ENCODE results near the gene PTTG2.

Gene PTTG2

GRCh38 chr4:37956941-37957340 is 3.3 kb upstream of the PTTG2 start:
- no peak for TF ChIP-seq CTCF (conservative IDR thresholded peaks at IDR 0.05; ENCODE audit: low read length)
- H3K4me3 ChIP-seq (ENCODE audit: low read length): no peak overlapping the region
- no peak for DNase-seq (ENCODE audit: low read depth)

- no peak for TF ChIP-seq CTCF (conservative IDR thresholded peaks at IDR 0.05; ENCODE audit: low read length)
- DNase-seq (ENCODE audit: low read depth): no peak
- H3K4me3 ChIP-seq (ENCODE audit: low read length): no peak overlapping the region
These were observed 1.3 kb upstream of the PTTG2 start for GRCh38 chr4:37958932-37959331.

- no peak for DNase-seq (ENCODE audit: low read depth)
These were observed 667 bp downstream of the PTTG2 start for GRCh38 chr4:37960679-37961450.

GRCh38 chr4:37964734-37965457 is 4.7 kb downstream of the PTTG2 start:
- H3K4me3 ChIP-seq (ENCODE audit: low read length): no peak overlapping the region
- DNase-seq (ENCODE audit: low read depth): no peak
- TF ChIP-seq CTCF (conservative IDR thresholded peaks at IDR 0.05; ENCODE audit: low read length): no peak

More at GRCh38 chr4:37960679-37961450, 667 bp downstream of the PTTG2 start:
- TF ChIP-seq CTCF (conservative IDR thresholded peaks at IDR 0.05; ENCODE audit: low read length): no peak
- no peak overlapping the region for H3K4me3 ChIP-seq (ENCODE audit: low read length)

GRCh38 chr4:37966044-37966443 is 5.8 kb downstream of the PTTG2 start:
- no peak overlapping the region for H3K4me3 ChIP-seq (ENCODE audit: low read length)
- no peak for DNase-seq (ENCODE audit: low read depth)
- TF ChIP-seq CTCF (conservative IDR thresholded peaks at IDR 0.05; ENCODE audit: low read length): no peak

- no peak for TF ChIP-seq CTCF (conservative IDR thresholded peaks at IDR 0.05; ENCODE audit: low read length)
- no peak overlapping the region for H3K4me3 ChIP-seq (ENCODE audit: low read length)
- DNase-seq (ENCODE audit: low read depth): peak; percentile 1
These were observed 7.5 kb downstream of the PTTG2 start for GRCh38 chr4:37967736-37968135.

GRCh38 chr4:37968747-37969146 is 8.5 kb downstream of the PTTG2 start:
- TF ChIP-seq CTCF (conservative IDR thresholded peaks at IDR 0.05; ENCODE audit: low read length): no peak
- DNase-seq (ENCODE audit: low read depth): peak; percentile 18
- no peak overlapping the region for H3K4me3 ChIP-seq (ENCODE audit: low read length)

Data from AG10803 (cell line).